MV-4-11 (cell line): ENCODE measurements around the gene AIDA.

Experiments
- DNase-seq: peaks from one replicate; lab custom pipeline; 2025; lab: John Stamatoyannopoulos, UW

The AIDA gene

DNA sequence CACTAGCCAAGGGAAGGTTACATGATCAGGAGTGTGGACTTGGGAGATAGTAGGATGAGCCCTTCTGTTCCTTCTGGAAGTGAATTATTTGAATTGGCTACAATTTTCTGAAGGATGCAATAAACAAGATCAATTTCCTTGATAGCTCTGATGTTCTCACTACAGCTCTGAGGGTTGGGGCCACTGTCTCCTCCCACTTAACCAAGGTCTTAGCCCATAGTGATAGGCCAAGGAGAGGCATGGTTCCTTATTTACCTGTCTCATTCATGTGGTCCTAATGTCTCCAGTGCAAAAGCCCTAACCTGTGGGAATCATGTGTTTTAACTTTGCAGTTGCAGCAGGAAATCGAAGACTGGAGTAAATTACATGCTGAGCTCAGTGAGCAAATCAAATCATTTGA, 59.6 kb downstream of the AIDA start:
- DNase-seq = no peak

DNA sequence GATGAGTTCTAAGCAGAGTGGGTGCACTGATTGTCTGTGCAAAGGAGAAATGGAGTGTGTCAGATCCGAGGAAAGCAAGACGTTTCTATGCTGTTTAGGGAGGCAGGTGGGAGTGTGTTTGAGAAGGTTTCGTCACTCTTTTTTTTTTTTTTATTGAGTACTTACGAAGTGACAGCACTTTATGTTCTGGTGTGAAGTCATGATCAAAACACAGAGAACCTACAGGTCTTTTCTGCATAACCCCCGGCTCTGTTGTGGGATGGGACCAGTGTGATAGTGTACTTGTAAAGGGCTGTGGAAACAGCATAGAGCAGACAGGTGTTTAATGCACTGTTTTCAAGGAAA, 67.7 kb downstream of the AIDA start:
- DNase-seq = peak; percentile 35

DNA sequence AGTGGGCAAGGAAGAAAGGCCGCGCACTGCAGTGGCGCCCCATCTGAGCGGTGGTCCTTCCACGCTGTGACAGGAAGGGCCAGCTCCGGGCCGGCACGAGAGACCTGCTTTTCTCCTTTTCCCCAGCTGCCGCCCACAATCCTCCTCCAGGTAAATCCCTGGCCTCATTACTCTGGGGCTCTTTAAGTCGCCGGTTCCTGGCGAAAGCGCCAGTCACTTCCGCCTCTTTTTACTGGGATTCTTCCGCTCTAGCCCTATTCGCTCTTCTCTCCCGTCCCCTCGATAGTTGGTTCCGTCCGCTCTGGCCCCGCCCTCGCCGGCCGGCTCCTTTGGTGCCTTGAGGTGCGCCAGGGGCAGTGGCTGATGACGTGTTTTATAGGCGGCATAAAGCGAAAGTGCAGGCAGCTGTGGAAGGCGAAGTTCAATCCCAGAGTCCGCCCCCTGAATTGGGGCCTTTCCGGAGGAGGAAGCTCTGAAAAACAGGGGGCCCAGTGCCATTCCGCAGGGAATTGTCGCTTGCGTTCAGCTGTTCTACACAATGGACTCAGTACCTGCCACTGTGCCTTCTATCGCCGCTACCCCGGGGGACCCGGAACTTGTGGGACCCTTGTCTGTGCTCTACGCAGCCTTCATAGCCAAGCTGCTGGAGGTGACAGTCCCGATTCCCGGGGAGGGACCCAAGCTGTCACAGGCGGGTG, 68.2 kb downstream of the AIDA start:
- peak; percentile 99 for DNase-seq

DNA sequence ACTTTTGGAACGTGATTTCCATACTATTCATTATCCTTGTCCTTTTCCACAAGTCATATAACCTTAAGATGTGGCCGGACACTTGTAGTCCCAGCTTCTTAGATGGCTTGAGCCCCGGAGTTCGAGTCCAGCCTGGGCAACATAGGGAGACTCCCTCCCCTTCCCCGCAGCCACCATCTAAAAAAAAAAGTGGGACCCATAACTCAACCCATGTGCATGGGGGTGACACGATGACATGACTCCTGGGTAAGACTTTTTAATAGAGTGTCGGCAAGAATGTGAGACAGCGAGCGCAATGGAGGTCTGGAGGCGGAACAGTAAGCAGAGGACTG, 68.7 kb downstream of the AIDA start:
- DNase-seq = no peak

DNA sequence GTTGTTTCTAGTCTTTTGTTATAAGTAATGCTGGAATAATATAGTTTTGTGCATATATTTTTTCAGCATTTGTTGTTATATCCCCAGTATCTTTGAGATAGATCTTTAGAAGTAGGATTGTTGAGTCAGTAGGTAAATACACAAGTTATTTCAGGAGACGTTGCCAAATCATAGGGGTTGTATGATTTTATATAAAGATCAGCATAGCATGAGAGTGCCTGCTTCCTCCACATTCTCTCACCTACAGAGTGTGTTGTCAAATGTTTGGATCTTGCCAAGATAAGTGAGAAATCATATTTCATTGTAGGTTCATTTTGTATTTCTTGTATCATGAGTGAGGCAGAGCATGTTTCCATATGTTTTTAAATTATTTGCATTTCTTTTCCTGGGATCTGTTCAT, 69.8 kb downstream of the AIDA start:
- no peak for DNase-seq

DNA sequence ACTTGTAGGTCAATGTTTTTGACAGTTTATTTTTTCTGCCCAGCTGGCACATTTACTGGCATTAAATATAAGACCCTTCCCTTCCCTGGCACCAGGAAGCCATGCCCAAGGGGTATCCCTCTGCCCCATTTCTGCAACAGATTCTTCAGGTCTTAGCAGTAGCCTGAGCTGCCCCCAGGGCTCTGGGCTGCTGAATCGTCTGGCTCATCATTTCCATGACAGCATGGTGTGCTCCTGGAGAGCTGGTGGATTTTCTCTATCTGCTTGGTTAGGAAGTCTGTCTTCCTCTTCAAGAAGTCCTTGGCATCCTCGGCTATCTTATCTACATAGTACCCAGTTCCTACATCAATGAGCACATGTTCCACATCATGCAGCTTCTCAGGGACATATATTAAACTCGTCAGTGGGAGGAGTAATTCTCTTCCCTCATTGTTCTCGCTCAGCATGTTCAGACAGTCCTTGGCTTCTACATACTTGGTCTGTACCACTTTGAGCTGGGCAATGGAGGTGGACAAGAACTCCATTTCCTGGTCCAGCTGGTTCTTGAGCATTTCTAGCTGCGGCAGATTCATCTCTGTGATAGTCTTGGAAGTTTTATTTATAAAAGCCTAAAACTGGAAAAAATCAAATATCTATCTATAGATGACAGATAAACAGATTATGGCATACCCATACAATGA, 70.9 kb downstream of the AIDA start:
- no peak for DNase-seq

DNA sequence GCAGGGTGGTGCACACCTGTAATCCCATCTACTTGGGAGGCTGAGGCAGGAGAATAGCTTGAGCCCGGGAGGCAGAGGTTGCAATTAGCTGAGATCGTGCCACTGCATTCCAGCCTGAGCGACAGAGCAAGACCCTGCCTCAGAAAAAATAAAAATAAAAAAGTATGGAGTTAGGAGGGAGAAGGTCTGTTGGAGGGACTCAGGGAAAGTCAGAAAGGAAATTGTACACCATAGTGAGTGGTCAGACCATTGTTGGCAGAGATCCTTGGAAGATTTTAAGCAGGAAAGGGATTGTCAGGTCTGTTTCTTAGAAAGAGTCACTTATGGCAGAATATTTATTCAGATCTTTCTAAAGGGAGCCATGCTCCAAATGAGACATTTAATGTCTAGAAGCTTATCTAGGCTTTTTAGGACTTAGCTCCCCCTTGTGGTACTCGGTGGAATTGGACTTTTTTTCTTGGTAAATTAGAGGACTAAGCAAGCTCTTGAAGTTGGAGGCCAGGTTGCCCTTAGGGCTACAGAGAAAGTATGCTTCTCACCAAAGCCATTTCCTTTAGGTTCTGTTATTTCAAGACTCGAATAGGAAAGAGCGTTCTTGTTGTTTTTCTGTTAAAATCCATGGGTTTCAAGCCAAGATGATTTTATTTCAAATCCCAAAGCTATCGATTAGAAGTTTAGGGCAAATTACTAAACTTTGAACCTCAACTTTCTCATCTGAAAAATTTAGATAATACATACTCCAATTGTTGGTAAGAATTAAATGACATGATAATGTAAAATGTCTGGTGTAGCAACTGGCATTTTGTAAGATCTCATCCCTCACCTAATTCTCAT, 77.9 kb downstream of the AIDA start:
- DNase-seq = peak; percentile 81

DNA sequence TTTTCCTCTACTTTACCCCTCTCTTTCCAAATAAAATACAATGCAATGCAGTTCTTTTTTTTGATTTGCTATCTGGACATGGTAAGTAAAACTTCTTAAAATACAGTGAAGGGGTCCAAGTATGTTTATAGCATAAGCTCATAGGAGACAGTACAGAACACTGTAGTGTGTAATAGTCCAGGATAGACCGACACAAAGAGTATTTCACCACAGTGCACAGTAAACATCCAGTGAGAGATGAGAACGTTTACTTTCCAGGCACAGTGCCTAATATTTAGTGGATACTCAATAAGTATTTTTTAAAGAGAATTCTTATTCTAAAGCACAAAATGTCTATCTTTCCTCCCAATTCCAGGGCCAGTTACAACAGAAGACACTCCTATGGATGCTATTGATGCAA, 79.5 kb downstream of the AIDA start:
- DNase-seq = no peak

DNA sequence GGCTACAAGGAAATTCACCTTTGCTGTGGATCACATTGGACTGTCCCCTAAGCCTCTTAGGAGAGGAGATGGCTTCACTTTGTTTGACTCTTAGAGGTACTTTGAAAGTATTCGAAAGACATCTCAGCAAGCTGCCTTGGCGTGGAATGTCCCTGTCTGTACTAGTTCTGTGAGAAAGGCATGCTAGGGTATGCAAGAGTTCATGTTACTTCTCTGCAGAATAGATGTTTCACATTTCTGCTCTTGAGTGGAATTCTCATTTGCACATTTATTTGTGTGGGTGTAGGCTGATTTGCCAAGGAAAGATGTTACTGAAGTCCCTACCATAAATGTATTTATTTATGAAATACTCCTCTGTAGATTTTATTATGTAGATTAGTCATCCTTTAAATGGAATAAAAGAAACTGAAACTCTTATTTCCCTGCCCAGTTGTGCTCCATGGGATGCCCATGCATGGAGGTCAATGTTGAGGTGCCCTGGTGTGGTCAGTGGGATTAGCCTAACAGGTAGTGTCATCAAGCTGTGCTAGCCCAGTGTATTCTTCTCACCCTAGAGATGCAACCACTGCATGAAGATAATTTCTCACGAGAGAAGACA, 80.6 kb downstream of the AIDA start:
- DNase-seq = no peak

DNA sequence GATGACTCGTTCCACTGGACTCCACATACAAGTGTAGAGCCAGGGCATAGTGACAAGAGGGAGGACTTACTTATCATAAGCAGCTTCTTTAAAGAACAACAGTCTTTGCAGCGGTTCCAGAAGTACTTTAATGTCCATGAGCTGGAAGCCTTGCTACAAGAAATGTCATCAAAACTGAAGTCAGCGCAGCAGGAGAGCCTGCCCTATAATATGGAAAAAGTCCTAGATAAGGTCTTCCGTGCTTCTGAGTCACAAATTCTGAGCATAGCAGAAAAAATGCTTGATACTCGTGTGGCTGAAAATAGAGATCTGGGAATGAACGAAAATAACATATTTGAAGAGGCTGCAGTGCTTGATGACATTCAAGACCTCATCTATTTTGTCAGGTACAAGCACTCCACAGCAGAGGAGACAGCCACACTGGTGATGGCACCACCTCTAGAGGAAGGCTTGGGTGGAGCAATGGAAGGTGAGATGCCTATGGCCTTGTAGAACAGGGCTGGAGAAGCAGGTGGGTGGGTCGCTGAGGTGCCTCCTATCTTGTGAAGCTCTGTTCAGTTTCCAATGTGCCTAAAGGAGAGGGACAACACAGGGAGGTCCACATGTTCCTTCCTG, 82.3 kb downstream of the AIDA start:
- no peak for DNase-seq

DNA sequence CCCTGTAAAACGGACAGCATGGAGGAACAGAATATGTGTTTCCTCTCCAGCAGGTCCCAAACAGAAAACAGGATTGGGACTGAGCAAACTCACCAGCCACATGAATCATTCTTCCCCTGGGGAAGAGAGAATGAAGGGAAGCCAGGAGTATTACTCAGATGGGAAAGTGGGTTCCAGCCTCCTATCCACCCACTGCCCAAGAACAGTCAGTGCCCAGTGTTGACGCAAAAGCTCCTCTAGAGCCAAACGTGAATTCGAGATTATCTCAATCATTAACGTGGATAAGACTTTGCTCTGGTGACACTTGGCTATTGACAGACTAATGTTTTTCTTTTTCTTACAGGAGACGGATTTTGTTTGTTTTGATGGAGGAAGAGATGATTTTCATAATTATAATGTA, 85.1 kb downstream of the AIDA start:
- no peak for DNase-seq

DNA sequence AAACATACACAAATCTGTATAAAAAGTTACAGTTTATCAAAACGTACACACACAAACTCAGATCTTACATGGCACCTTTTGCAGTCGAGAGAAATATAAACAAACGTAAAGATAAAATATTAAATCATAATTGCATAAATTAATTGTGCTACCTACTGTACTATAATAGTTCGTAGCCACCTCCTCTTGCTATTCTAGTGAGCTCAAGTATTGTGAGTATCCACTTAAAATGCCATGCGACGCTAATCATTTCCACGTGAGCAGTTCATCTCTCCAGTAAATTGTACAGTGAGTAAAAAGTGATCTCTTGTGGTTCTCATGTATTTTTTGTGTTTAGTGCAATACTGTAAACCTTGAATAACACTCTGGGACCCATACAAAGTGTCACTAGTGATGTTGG, 88.1 kb downstream of the AIDA start:
- no peak for DNase-seq

DNA sequence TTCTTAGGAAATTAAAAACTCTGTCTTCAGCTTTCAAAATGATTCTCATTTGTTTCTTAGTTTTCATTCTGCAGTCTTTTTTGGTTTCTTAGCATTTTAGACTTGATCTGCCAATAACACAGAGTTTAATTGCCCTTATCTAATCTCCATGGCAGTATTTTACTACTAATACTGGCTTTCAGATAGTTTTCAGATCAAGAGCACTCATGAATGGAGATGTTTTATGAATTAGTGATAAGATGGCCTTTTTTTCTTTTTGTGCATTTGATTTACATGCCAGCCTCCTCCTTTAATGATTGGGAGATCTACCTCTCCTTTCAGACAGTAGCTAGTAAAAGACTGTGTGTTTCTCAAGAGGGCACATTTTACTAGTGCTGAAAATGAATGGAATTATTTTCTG, 88.8 kb downstream of the AIDA start:
- DNase-seq = no peak

DNA sequence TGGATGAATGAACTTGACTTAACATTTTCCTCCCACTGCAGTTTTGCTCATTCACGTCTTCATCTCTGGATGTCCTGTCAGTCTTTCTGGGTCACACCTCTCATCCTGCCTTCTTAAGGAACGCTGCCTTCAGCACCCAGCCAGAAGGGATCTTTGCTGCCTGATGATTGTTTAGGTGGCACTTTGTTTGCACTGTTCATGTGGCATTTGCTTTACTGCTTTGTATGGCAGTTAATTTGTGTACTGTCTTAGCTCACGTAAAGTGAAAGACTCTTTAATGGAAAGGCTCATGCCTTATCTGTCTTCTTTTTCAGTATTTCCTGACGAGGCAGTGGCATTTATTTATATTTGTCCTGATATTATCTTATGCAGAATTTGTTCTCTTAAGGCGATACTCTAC, 89.5 kb downstream of the AIDA start:
- no peak for DNase-seq

DNA sequence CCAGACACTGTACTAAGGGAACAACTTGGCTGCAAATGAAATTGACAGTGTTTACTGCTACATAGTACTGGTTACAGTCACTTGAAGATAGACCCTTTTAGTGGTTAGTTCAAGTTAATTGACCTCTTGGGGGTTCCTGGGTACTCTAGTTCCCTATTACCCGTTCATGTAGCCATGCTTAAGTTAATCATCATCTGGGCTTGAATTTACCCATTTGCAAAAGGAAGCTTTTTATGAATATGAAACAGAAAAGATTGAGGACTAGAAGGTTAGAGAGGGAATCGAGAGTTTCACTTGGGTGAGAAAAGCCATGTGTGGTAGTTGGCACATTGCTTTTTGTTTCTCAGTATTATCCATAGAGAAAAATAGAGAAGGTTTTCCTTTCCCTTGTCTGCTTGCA, 91.7 kb downstream of the AIDA start:
- no peak for DNase-seq

DNA sequence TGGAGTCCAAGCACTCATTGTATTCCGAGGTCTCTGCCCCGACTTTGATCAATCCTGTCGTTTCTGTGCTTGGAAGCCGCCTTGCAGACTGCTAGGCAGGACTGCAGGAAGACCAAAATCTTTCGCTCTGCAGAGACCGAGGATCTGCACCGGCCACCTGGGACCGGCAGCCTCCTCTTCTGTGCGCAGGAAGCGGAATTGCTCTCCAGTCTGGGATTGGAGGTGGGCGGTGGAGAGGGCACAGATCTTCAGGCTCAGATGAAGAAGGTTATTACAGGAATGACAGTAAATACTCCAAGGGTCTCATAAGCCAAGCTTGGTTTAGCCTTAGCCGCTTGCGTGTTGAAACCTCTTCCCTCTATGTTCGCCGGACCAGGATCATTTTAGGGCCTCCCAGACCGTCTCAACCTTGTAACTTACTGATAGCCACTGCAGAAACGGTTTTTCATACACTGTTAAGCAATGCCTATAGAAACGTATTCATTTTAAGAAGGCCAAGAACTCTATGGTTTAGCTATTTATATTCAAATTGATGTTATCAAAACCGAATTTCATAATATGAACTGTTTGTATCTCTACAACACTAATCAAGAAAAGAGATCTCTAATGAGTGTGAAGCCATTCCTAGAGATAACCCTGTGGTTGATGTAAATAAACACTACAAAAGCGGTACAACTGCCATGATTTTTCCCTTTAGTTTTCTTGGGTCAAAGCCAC, 93.3 kb downstream of the AIDA start:
- DNase-seq = no peak
